ENCODE data around the gene PHLPP1.

Gene PHLPP1

DNA sequence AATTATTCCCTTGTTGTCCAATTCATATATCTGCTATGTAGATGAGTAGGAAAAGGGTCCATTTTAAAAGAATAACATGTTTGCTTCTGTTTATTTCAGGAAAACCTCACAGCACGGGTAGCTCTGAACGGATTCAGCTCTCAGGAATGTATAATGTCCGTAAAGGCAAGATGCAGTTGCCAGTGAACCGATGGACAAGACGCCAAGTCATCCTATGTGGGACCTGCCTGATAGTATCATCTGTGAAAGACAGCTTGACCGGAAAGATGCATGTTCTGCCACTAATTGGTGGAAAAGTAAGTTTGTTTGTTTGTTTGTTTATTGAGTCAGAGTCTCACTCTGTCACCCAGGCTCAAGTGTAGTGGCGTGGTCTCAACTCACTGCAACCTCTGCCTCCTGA, 114.6 kb downstream of the PHLPP1 start:
- no peak for TF ChIP-seq ZSCAN30 (tag by site-specific recombination; IDR thresholded peaks at IDR 0.05)
- no peak for TF ChIP-seq ZNF626 (tag by site-specific recombination; IDR thresholded peaks at IDR 0.05)
- TF ChIP-seq ZNF423 (tag by site-specific recombination; IDR thresholded peaks at IDR 0.05), result no peak
- no peak for TF ChIP-seq ZNF548 (tag by site-specific recombination; IDR thresholded peaks at IDR 0.05)
- no peak for TF ChIP-seq ZNF37A (tag by site-specific recombination; IDR thresholded peaks at IDR 0.05)
- TF ChIP-seq, protein P1, sequence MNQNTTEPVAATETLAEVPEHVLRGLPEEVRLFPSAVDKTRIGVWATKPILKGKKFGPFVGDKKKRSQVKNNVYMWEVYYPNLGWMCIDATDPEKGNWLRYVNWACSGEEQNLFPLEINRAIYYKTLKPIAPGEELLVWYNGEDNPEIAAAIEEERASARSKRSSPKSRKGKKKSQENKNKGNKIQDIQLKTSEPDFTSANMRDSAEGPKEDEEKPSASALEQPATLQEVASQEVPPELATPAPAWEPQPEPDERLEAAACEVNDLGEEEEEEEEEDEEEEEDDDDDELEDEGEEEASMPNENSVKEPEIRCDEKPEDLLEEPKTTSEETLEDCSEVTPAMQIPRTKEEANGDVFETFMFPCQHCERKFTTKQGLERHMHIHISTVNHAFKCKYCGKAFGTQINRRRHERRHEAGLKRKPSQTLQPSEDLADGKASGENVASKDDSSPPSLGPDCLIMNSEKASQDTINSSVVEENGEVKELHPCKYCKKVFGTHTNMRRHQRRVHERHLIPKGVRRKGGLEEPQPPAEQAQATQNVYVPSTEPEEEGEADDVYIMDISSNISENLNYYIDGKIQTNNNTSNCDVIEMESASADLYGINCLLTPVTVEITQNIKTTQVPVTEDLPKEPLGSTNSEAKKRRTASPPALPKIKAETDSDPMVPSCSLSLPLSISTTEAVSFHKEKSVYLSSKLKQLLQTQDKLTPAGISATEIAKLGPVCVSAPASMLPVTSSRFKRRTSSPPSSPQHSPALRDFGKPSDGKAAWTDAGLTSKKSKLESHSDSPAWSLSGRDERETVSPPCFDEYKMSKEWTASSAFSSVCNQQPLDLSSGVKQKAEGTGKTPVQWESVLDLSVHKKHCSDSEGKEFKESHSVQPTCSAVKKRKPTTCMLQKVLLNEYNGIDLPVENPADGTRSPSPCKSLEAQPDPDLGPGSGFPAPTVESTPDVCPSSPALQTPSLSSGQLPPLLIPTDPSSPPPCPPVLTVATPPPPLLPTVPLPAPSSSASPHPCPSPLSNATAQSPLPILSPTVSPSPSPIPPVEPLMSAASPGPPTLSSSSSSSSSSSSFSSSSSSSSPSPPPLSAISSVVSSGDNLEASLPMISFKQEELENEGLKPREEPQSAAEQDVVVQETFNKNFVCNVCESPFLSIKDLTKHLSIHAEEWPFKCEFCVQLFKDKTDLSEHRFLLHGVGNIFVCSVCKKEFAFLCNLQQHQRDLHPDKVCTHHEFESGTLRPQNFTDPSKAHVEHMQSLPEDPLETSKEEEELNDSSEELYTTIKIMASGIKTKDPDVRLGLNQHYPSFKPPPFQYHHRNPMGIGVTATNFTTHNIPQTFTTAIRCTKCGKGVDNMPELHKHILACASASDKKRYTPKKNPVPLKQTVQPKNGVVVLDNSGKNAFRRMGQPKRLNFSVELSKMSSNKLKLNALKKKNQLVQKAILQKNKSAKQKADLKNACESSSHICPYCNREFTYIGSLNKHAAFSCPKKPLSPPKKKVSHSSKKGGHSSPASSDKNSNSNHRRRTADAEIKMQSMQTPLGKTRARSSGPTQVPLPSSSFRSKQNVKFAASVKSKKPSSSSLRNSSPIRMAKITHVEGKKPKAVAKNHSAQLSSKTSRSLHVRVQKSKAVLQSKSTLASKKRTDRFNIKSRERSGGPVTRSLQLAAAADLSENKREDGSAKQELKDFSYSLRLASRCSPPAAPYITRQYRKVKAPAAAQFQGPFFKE (tag by site-specific recombination; IDR thresholded peaks at IDR 0.05; ENCODE audit: borderline replicate concordance), result no peak
- no peak for TF ChIP-seq ZNF248 (tag by site-specific recombination; IDR thresholded peaks at IDR 0.05)
- Histone ChIP-seq H3K9me3 (ENCODE audit: control insufficient read depth, insufficient read depth, low read depth, low read length) (no peaks in the 10 kb centered on the region), H3K4me3 (ENCODE audit: low read depth, low read length) (no peak overlapping the region), H3K27ac (ENCODE audit: extremely low read depth, low read depth, low read length) (no peak overlapping the region), H3K4me1 (ENCODE audit: control insufficient read depth, insufficient read depth, low read length) (peaks cover 12% of the 10 kb centered on the region), H3K36me3 (ENCODE audit: control insufficient read depth in 2 of 2, insufficient read depth in 1 of 2, low read length in 2 of 2) (peaks cover 3 to 4% of the 10 kb centered on the region in 2 experiments; a peak in 1 of 3 replicates)
- ChIA-PET CTCF (no interaction called here), POLR2A (no interaction called here)

DNA sequence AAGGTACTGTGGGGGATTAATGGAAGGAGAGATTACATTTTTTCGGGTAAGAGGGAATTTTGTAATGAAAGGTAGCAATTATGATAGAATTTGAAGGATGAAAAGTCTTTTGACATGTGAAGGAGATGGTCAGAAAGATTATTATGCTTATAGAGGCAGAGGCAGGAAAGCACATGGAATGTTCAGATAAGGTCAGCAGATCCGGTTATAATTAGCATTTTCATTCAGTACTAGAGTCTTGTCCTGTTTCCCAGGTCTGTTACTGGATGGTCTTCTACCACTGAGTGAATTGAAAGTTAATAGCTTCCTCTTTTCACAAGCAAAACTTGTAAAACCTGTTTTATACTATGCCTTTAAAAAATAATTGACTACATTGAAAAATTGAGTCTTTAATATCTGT, 116.9 kb downstream of the PHLPP1 start:
- Histone ChIP-seq H3K4me3 (ENCODE audit: low read depth, low read length) (no peak overlapping the region), H3K27ac (ENCODE audit: extremely low read depth, low read depth, low read length) (no peak overlapping the region), H3K4me1 (ENCODE audit: control insufficient read depth, insufficient read depth, low read length) (peaks cover 8% of the 10 kb centered on the region), H3K36me3 (ENCODE audit: control insufficient read depth in 2 of 2, insufficient read depth in 1 of 2, low read length in 2 of 2) (peaks cover 3 to 4% of the 10 kb centered on the region in 2 experiments; a peak in 2 of 3 replicates), H3K9me3 (ENCODE audit: control insufficient read depth, insufficient read depth, low read depth, low read length) (no peaks in the 10 kb centered on the region)
- ChIA-PET POLR2A (interaction anchor here (0.6 to 0.7 kb wide), 3 partner anchors 65 to 102 kb away, joined by 3 to 4 read pairs (median 3); no protein-coding TSS in a partner anchor), CTCF (interaction anchor here (0.5 to 0.7 kb wide), 2 partner anchors 17 to 38 kb away, joined by 3 read pairs; no protein-coding TSS in a partner anchor)
- TF ChIP-seq ZBTB21 (tag by site-specific recombination; IDR thresholded peaks at IDR 0.05) (no peak), ZSCAN16 (tag by site-specific recombination; IDR thresholded peaks at IDR 0.05) (no peak), ZNF239 (tag by site-specific recombination; IDR thresholded peaks at IDR 0.05) (peak; percentile 51; the same call in 1 of the 2 replicates), GLIS1 (tag by site-specific recombination; IDR thresholded peaks at IDR 0.05) (no peak), OSR2 (tag by site-specific recombination; IDR thresholded peaks at IDR 0.05) (no peak), PRDM1 (tag by site-specific recombination; IDR thresholded peaks at IDR 0.05) (0 out of 2 replicates have a peak, but pooled peaks have one; percentile 9), ZNF701 (tag by site-specific recombination; IDR thresholded peaks at IDR 0.05) (no peak), GLIS2 (tag by site-specific recombination; IDR thresholded peaks at IDR 0.05) (no peak)
- TF ChIP-seq, protein P2, sequence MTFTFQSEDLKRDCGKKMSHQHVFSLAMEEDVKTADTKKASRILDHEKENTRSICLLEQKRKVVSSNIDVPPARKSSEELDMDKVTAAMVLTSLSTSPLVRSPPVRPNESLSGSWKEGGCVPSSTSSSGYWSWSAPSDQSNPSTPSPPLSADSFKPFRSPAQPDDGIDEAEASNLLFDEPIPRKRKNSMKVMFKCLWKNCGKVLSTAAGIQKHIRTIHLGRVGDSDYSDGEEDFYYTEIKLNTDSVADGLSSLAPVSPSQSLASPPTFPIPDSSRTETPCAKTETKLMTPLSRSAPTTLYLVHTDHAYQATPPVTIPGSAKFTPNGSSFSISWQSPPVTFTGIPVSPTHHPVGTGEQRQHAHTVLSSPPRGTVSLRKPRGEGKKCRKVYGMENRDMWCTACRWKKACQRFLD (tag by site-specific recombination; IDR thresholded peaks at IDR 0.05), result no peak
- TF ChIP-seq, protein P3, sequence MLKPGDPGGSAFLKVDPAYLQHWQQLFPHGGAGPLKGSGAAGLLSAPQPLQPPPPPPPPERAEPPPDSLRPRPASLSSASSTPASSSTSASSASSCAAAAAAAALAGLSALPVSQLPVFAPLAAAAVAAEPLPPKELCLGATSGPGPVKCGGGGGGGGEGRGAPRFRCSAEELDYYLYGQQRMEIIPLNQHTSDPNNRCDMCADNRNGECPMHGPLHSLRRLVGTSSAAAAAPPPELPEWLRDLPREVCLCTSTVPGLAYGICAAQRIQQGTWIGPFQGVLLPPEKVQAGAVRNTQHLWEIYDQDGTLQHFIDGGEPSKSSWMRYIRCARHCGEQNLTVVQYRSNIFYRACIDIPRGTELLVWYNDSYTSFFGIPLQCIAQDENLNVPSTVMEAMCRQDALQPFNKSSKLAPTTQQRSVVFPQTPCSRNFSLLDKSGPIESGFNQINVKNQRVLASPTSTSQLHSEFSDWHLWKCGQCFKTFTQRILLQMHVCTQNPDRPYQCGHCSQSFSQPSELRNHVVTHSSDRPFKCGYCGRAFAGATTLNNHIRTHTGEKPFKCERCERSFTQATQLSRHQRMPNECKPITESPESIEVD (tag by site-specific recombination; IDR thresholded peaks at IDR 0.05), result 0 out of 2 replicates have a peak, but pooled peaks have one; percentile 25
